ENCODE measurements around the gene TRPC4.

The TRPC4 gene

DNA sequence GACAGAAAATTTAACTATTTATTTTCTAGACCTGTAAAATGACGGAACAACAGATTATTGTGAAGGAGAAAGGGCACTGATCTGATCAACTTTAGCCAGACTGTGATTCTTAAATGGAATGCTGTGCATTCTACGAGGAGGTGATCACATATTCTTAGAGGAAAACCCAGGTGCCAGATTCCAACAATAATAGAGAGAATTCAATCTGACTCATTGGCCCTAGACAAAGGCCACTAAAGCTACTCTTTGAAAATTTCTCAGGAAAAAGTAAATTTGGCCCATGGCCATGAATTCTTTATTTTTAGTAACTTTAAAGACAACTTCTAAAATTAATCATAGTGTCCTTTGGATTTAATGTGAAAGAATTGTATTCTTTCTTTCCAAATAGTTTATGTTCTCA is 212.4 kb downstream of the TRPC4 start:
- peak; percentile 20 for DNase-seq (ENCODE audit: low spot score)

DNA sequence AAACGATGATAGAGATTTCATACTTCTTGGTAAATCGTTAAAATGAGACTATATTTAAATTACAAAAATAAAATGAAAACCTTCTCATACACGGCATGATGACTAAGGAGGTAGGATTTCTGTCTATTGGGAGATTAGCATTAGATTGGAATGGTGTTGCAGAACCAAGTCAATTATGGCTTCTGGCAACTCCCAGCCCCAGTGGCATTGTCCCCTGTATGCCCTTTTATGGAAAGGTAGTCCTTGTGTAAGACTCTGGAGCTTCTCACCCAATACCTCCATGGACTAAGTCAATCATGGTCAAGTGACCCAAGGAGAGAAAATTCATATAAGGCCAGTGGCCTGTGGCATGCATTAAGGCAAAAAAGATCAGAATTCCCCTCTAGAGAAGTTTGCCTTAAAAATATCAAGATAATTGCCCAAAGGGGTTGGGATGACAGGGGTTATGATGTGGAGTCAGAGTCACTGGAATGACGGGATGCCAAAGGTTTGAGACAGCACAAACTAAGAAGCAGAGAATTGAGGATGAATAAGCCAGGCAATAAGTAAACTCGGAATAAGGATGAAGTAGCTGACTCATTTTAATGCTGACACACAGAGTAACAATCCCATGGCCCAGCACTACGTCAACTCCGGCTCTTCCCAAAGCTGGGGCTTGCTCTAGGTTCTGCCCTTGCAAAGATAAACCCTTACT is 213.2 kb downstream of the TRPC4 start:
- peak; percentile 92 for DNase-seq (ENCODE audit: low spot score)

DNA sequence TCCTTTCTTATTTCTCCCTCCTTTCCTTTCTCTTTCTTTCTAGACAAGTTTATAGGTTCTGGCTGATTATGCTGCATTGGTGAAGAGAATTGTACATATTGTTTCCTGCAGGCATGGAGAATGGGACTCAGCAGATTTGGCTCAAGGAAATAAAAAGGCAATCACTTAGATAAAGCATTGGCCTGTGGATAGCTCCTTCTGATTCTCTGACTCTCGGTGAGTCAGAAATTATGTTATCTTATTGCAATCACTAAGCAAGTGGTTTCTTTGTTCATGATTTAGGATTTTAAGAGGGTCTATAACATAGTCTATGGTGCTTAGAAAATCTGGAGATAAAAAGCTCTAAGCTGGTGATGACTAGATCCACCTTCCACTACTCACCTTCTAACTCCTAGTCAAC is 217.0 kb downstream of the TRPC4 start:
- DNase-seq (ENCODE audit: low spot score) = no peak

DNA sequence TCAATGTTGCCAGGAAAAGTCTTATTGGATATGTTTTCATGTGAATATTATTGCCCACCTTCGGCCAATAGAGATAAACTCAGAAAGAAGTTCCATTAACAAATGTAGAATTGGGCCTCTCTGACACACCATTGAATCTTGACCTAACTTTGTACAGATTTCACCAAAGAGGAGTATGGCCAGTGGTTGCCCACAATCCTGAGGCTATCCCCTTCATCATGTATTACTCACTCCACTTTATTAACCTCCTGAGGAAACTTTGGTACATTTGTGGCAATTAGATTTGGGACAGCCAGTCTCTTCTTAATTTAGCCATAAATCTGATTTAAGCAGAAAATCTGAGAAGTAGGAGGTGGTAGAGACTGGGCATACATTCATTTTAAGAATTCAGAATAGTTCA is 217.7 kb downstream of the TRPC4 start:
- no peak for DNase-seq (ENCODE audit: low spot score)

DNA sequence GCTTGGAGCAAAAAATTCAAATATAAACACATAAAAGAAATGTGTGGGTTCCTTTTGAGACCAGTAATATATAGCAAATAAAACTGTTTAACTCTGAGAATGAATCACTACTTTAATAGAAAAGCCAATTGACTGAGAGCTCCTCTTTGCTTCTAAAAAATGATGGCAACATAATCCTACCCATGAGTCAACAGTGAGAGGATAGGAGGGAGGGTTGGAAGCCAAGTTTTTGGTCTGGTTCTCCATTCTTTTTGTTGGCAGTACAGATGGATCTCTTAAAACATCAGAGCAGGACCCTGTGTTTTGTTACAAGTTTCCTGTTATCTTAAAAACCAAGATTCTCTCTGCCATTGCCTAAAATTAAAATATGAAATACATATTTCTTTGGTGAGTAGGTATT is 221.0 kb downstream of the TRPC4 start:
- DNase-seq (ENCODE audit: low spot score) = peak; percentile 20

DNA sequence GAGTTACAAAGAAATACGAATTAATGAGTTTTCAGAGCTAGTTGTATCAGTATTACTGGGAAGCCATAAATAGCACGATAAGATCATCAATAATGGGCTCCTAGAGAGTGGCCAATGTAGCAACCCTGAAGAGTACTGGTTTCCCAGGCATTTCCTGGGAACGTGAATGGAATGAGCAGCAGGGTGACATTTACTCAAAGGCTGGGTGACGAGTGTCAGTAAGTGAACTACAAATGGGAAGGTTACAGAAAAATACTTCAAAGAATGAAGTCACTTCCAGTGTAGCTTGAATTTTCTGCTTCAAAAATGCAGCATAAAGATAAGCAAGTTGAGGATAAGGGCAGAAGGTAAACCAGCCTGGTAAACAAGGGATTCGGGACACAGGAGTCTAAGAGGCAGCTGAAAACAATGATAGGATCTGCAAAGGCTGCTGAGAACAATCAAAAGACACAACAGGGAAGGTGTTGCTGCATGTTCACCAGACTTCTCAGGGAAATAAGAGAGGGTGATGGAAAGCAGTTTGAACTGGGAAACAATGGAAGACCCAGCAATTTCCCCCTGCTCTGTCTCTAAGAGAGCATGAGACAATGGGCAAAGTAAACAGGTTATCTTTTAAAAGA is 222.4 kb downstream of the TRPC4 start:
- DNase-seq (ENCODE audit: low spot score) = no peak

DNA sequence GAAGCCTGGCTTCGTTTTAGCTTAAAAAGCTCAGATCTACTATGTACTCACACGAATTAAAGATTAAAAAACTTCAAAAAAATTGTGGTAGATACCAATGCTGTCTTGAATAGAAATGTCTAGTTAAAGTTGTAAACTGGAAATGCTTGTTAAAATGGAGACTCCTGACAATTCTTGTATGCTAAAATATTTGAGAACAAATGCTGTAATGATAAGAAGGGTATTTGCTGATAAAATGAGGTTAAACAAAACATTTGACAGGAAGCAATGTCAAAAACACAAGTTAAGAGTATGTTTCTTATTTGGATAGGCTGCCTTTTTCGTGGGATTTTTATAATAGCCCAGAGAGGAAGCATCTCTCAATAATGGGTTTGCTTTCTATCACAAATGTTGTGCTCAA is 223.0 kb downstream of the TRPC4 start:
- no peak for DNase-seq (ENCODE audit: low spot score)

DNA sequence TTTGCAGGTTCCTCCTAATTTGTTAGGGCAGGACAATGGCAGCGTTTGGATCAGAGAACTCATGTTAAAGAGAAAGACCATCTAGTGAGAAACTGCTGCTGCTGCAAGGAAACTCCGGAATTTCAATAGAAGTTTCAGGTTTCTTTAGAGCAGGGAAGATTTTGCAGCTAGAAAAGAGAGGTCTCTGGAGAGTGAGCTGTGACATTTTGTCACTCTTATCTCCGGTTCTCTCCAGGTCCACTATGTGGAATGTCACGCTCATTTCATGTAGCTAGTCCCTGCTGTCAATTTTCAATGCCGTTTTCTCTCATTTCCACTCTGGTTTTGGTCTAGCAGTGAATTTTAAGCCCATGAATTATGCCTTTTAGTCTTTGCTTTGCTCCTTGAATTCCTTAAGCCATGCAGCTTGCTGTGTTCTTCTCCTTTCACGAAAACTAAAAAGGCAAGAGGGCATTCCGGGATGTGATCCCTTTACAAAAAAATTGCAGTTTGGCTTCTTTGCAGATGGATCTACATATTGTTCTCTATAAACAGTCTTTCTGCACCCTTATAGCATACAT is 224.3 kb downstream of the TRPC4 start:
- DNase-seq (ENCODE audit: low spot score) = no peak

DNA sequence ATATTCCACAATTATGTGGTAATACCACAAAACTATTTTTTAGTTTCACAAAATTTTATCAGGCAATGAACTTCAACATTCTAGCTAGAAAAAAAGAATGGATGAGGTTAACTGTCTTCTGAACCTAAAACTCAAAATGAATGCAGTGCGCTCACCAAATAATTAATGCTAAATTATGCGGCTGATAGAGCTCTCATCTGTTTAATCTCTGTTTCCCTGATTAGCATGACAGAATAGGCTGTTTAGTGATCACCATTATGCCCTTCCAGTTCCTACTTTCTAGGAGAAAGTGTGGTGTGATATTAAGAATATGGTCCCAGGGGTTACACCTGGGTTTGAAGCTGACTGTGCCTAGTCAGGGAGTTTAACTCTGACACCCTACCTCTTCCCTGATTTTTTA is 228.2 kb downstream of the TRPC4 start:
- no peak for DNase-seq (ENCODE audit: low spot score)

DNA sequence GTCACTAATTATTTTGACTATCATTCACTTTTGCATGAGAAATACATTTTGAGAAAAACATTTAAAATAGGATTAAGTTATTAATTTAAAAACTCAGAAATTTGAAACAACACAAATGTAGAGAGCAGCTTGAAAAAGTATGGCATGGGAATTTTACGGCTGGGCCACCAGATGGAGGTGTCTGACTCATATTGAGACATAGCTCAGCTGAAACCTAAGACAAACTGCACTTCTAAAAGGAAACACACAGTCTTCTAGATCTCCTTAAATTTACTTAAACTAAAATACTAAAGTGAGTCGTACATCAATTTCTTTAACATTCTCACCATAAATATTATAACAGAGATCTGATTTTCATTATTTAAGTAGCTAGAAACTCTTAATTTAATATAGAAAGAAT is 229.1 kb downstream of the TRPC4 start:
- peak; percentile 60 for DNase-seq (ENCODE audit: low spot score)

DNA sequence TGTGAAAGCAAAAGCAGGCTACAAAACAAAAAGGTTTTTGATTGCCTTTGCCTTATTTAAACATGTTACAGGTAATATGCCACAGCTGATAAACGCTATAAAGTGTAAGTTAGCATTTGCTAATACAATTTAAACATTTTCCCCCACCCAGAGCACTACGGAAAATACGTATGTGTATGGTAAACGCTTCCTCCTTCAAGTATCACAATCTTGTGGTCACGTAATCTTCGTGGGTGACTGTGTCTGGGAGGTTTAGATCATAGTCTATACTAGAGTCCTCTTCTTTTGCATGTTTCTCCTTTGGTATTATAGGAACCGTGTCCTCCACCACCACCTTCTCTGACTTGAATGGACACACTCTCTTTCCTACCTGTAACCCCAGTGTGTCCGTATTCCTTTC is 232.9 kb downstream of the TRPC4 start:
- no peak for DNase-seq (ENCODE audit: low spot score)

DNA sequence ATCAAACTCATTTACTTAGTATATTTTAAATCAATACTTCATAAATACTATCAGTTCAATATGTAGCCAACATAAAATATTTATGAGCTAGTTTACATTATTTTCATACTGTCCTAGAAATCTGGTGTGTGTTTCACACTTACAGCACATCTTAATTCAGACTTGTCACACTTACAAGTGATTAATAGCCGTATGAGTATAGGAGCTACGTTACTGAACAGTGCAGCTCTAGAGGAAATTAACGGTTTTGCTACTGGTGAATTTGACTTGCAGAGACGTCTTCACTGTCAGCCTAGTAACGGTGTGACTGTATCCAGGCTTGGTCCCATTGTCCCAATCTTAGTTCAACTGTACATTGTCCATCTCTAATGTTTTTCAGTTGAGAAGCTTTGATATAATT is 237.3 kb downstream of the TRPC4 start:
- no peak for DNase-seq (ENCODE audit: low spot score)

DNA sequence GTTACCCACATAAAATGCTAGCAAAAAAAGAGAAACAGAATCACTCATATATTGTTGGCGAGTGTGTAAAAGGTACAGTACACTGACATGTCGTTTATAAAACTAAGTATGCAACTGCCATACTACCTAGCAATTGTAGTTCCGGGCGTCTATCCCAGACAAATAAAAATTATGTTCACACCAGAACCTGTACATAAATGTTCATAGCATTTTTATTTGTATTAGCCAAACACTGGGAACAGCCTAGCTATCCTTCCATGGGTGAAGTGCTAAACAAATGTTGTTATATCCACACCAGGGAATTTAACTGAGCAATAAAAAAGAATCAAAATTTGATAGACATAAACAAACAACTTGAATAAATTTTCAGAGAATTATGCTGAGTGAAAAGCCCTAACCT is 242.1 kb downstream of the TRPC4 start:
- DNase-seq (ENCODE audit: low spot score) = no peak

DNA sequence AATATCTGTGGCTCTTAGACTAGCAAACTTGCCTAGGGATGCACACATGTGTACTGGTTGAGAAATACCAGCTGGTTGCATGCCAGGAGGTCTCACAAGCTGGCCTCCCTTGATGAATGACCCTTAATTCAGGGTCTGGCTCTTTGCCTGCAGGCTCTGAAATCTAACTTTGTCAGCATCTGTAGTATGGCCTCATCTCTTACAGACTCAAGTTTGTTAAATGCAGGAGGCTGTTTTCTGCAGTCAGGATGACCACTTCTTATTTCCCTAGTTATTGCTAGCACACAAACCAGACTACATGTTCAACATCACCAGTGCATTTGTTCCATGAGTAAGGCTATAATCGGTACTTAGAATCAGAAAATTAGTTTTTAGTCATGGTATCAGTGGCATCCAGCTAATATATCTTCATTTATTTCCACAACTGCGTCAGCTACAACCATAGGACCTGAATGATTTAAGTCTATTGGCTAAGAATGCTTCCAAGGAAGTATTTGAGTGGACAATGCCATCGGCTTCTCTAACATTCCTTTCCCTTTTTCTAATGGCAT is 247.7 kb downstream of the TRPC4 start:
- DNase-seq (ENCODE audit: low spot score) = peak; percentile 41

DNA sequence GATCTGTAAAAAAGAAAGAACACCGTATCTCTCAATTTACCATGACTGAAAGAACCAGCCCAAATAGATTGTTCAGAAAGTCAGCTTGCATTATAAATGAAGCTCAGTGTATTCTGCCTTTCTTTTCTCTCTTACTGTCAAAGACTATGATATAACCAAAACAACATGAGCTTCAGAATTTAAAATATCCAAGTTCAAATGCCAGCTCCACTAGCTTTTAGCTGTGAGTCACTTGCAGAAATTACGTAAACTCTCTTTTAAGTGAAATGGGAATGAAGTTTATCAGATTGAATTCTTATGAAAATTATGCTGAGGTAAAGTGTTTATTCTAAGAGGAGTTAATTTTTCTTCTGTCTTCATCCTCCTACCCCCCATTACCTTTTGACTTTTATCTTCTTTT is 251.0 kb downstream of the TRPC4 start:
- peak; percentile 43 for DNase-seq (ENCODE audit: low spot score)

DNA sequence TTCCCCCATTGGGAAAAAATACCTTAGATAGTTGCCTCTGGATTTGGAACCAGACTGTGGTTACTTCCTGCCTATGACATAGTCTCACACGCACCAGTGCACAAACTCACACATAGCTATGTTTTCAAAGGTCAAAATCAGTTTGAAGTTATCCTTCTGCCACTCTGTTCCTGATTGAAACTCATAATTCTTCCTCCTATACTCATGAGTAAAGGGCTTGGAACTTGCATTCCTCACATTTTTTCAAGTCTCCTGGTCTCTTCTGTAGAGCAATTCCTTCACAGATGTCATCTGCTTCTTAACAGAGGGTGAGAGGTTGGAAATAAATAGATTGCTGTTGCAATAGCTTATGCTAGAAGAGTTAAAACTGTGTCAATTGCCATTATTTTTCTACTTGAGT is 252.4 kb downstream of the TRPC4 start:
- peak; percentile 59 for DNase-seq (ENCODE audit: low spot score)

DNA sequence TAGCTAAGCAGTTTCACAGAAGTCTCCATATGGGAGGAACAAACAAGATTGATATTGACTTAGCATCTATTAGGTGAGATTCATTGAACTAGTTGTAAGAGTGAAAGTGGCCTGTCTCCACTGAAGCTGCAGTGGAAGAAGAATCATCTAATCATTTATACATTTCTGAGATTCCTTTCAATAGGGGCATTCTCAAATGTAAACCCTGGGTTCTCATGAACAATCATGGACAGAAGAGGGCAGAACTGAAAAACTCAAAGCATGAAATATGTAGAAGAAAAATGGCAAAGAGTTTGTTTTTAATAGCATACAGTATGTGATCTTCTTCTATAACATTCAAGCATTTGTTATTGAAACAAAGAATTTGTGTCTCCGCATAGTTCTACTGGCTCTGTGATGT is 253.4 kb downstream of the TRPC4 start:
- no peak for DNase-seq (ENCODE audit: low spot score)

DNA sequence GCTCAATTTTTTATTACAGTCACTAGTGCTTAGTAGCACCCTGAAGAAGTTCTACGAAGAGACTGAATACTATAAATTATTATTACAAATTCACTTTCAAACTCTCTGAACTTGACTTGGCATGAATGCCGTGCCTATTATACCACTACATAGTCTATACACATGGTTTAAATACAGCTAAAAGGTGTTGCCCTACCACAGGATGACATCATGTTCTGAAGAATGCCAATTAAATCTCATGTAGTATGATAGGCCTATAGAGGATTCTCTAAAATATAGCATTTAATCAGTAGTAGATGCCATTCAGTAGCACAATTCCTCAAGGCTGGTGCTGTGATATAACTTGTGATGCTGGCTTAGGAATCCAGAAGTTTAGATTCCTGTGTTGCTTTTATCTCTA is 254.3 kb downstream of the TRPC4 start:
- DNase-seq (ENCODE audit: low spot score) = no peak

DNA sequence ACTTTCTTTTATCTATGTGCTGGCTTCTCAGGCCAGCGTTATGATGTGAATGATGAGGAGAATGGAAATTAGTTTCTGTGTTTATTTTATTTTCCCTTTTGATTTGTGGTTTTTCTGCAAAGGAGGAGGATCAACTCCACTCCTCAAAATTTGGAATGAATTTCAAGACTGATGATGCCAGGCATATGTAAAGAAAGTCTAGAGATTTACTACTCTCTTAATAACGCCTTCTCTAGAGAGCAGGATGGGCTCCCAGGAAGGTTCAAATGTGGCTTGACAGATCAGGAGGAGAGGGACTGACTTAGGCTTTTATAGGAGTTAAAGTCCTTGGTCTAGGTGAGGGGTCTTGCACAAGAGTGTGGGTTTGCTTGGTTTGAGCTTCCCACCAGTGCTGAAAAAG is 255.9 kb downstream of the TRPC4 start:
- DNase-seq (ENCODE audit: low spot score) = no peak

DNA sequence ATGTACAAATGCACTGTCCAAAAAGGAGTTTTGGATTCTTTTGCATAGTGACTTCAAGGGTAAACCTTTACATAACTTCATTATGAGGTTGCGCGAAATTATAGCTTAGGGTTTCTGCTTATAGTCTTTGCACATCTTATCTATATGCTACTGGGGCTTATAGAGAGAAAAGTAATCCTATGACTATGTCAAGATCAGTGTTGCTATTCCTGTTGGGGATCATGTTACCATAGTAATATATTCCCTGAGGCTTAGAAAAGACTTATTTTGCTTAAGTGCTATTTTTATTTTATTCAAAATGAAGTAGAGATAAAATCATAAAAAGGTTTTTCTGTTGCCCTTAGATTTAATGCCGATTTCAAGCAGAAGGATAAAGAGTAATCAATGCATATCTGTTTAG is 256.3 kb downstream of the TRPC4 start:
- no peak for DNase-seq (ENCODE audit: low spot score)

DNA sequence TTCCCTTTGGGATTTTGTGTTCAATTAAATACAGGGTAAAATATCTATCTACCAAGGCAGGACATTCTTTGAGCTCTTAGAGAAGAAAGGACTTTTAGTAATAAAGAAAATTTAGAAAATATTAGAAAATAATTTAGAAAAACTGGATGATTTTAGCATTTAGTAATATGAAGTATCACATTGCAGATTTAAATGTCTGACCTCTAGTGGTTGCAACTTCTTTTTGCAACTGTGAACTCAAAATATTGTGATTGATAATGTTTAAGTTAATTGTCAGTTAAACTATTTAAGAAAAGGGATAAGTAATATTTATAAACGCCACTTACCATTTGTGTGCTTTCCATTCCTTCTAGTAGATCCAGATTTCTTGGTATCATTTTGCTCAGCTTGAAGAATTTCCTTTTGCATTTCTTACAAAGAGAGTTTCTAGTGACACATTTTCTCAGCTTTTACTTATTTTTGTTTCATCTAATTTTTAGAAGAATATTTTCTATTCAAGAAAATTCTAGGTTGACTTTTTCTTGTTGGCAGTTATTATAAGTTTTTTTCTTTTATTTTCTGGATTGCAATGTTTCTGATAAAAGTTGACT is 260.7 kb downstream of the TRPC4 start:
- no peak for DNase-seq (ENCODE audit: low spot score)

DNA sequence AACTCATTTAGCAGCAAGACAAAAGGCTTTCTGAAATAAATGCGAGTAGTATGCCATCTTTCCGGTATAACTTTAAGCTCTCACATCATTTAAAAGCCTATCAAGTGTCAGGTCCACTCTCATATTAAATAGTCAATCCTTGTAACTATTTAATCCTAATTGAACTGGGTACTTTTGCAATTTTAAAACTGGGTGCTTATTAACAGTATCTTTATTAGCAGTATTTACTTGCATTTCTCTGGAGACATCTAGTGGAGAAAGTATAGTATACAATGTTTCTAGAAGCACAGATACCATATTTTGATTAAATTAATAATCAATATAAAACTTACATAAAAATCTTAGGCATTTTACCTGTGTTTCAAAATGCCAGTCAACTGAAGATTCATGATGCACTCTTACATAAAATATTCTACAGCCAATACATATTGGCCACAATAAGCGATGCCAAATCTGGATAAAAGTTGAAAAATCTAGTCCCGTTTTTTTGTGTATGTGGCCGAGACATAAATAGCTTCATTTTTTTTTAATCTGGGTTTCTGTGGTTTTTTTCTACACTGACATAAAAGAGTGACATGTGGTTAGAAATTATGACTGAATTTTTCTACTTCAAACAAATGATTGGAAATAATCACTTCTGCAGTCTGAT is 266.7 kb downstream of the TRPC4 start:
- peak; percentile 42 for DNase-seq (ENCODE audit: low spot score)
